NCI-H187 (cell line): ENCODE results near the gene DCAF10.
"Not testable (repeated sequence)": the region's sequence is repeated elsewhere in the genome, so short reads cannot be mapped to it uniquely, and the experiment has no call there.

Experiments
- DNase-seq, 2 experiments: peaks; one replicate each; lab custom pipeline; 2025; lab: John Stamatoyannopoulos, UW

Gene DCAF10

GRCh38 chr9:37908698-37909186 lies 108.1 kb downstream of the DCAF10 start:
- no peak for DNase-seq

GRCh38 chr9:37909326-37909725 lies 108.7 kb downstream of the DCAF10 start:
- DNase-seq, result no peak

- DNase-seq, result not testable (repeated sequence)
These were observed 109.2 kb downstream of the DCAF10 start for GRCh38 chr9:37909836-37910235.

GRCh38 chr9:37910271-37910670 lies 109.7 kb downstream of the DCAF10 start:
- no peak for DNase-seq

- no peak for DNase-seq
These were observed 110.7 kb downstream of the DCAF10 start for GRCh38 chr9:37911271-37911681.

GRCh38 chr9:37913480-37914153 lies 113.0 kb downstream of the DCAF10 start:
- peak; percentile 2 to 56 for DNase-seq

- DNase-seq, result no peak
These were observed 113.6 kb downstream of the DCAF10 start for GRCh38 chr9:37914154-37914551.

- no peak for DNase-seq
These were observed 114.2 kb downstream of the DCAF10 start for GRCh38 chr9:37914701-37915358.

- no peak for DNase-seq
These were observed 115.4 kb downstream of the DCAF10 start for GRCh38 chr9:37915911-37916470.

- DNase-seq, result no peak
These were observed 116.1 kb downstream of the DCAF10 start for GRCh38 chr9:37916471-37917312.
